Neural cell (in vitro differentiated cells): ENCODE measurements around the gene MYO18A. TPM values are rescaled to one million over a fixed set of nuclear protein-coding genes. Genes with fewer than 3 reads are reported as not detected.

Experiments
- H2AFZ ChIP-seq: fragments of 200-600, 300-800 bp; sonication (generic), shearing (Covaris generic); 2 replicates; pipeline ENCODE4 v1.6.0; 2014; ENCODE audit warnings: low read depth, mild to moderate bottlenecking, antibody characterized with exemption, low read length, moderate library complexity
- H3F3A ChIP-seq: fragments of 200-600 bp; shearing (Covaris generic); 2 replicates; pipeline ENCODE4 v1.6.1; 2016; ENCODE audit warnings: mild to moderate bottlenecking, moderate library complexity, mixed read lengths, antibody characterized with exemption, low read length; ENCODE audit not compliant: insufficient read depth, poor library complexity, severe bottlenecking
- H3K27ac ChIP-seq: fragments of 200-600, 300-800 bp; sonication (generic), shearing (Covaris generic); 2 replicates; pipeline ENCODE4 v1.5.1; 2014; ENCODE audit warnings: mild to moderate bottlenecking, low read length, moderate library complexity
- H3K27me3 ChIP-seq: fragments of 300-800, 200-600 bp; sonication (generic), shearing (Covaris generic); 2 replicates; pipeline ENCODE4 v1.6.0; 2014; ENCODE audit warnings: mild to moderate bottlenecking, low read depth, low read length, moderate library complexity; ENCODE audit not compliant: insufficient read depth
- H3K36me3 ChIP-seq: fragments of 300-800, 200-600 bp; sonication (generic), shearing (Covaris generic); 2 replicates; pipeline ENCODE4 v1.5.1; 2014; ENCODE audit warnings: mild to moderate bottlenecking, antibody characterized with exemption, low read length, moderate library complexity; ENCODE audit not compliant: insufficient read depth
- H3K4me2 ChIP-seq: fragments of 300-800, 200-600 bp; sonication (generic), shearing (Covaris generic); 2 replicates; pipeline ENCODE4 v1.6.0; 2014; ENCODE audit warnings: mild to moderate bottlenecking, low read length
- H3K4me3 ChIP-seq: fragments of 300-800, 200-600 bp; sonication (generic), shearing (Covaris generic); 2 replicates; pipeline ENCODE4 v1.5.1; 2014; ENCODE audit warnings: mild to moderate bottlenecking, low read length, moderate library complexity
- H3K79me2 ChIP-seq: fragments of 200-600 bp; shearing (Covaris generic); replicated peaks from 2 replicates; pipeline ENCODE4 v1.6.0; 2014; ENCODE audit warnings: mild to moderate bottlenecking, low read length, moderate library complexity; ENCODE audit not compliant: insufficient read depth
- H3K9ac ChIP-seq: fragments of 300-800, 200-600 bp; sonication (generic), shearing (Covaris generic); 2 replicates; pipeline ENCODE4 v1.6.1; 2016; ENCODE audit warnings: mild to moderate bottlenecking, low read length, mixed read lengths
- H3K9me2 ChIP-seq: fragments of 200-600 bp; shearing (Covaris generic); 2 replicates; pipeline ENCODE4 v1.6.1; 2016; ENCODE audit warnings: mild to moderate bottlenecking, low read length, mixed read lengths; ENCODE audit not compliant: insufficient read depth
- H3K9me3 ChIP-seq: fragments of 200-600, 300-800 bp; sonication (generic), shearing (Covaris generic); 2 replicates; pipeline ENCODE4 v1.6.1; 2016; ENCODE audit warnings: mild to moderate bottlenecking, mixed run types, low read length, moderate library complexity, mixed read lengths
- H4K20me1 ChIP-seq: fragments of 200-600 bp; shearing (Covaris generic); 2 replicates; pipeline ENCODE4 v1.6.1; 2016; ENCODE audit warnings: mild to moderate bottlenecking, mixed run types; ENCODE audit not compliant: insufficient read depth
- EP300 ChIP-seq: fragments of 450-650 bp; conservative IDR thresholded peaks from 2 replicates; pipeline ENCODE4 v1.6.1; 2014; ENCODE audit warnings: antibody characterized with exemption, mild to moderate bottlenecking, moderate library complexity; ENCODE audit not compliant: poor library complexity, severe bottlenecking
- EZH2 ChIP-seq: fragments of 200-600, 300-800 bp; shearing (Covaris generic), sonication (generic); IDR thresholded peaks from 2 replicates; pipeline ENCODE4 v1.6.1; 2014; ENCODE audit warnings: antibody characterized with exemption, low read length, borderline replicate concordance, mild to moderate bottlenecking; ENCODE audit not compliant: insufficient read depth, poor library complexity, severe bottlenecking
- MXI1 ChIP-seq: fragments of 450-650 bp; conservative IDR thresholded peaks from 2 replicates; pipeline ENCODE4 v1.6.1; 2014; ENCODE audit warnings: antibody characterized with exemption, mild to moderate bottlenecking; ENCODE audit not compliant: poor library complexity, severe bottlenecking
- POLR2AphosphoS5 ChIP-seq: IDR thresholded peaks from 2 replicates; pipeline ENCODE4 v1.6.1; 2012
- RAD21 ChIP-seq: fragments of 450-650 bp; conservative IDR thresholded peaks from 2 replicates; pipeline ENCODE4 v1.6.1; 2014; ENCODE audit warnings: antibody characterized with exemption, mild to moderate bottlenecking, moderate library complexity
- REST ChIP-seq: IDR thresholded peaks from 2 replicates; pipeline ENCODE4 v1.6.1; 2012; ENCODE audit warnings: borderline replicate concordance
- SMC3 ChIP-seq: fragments of 450-650 bp; conservative IDR thresholded peaks from 2 replicates; pipeline ENCODE4 v1.6.1; 2014; ENCODE audit warnings: antibody characterized with exemption, mild to moderate bottlenecking, moderate library complexity; ENCODE audit not compliant: poor library complexity
- TAF1 ChIP-seq: IDR thresholded peaks from 2 replicates; pipeline ENCODE4 v1.6.1; 2012; ENCODE audit warnings: low read depth
- polyA plus RNA-seq: library from polyadenylated mRNA; depleted of rRNA; stranded (reverse); fragments of >200 nt; gene quantifications from 2 replicates; pipeline ENCODE4 v1.2.3, GENCODE V29; 2014
- TF ChIP-seq, protein P1 (sequence below): fragments of 450-650 bp; IDR thresholded peaks from 2 replicates; pipeline ENCODE4 v1.5.1; 2014; ENCODE audit warnings: antibody characterized with exemption, mild to moderate bottlenecking, moderate library complexity; ENCODE audit not compliant: poor library complexity, severe bottlenecking

MYO18A gene
- polyA plus RNA-seq, 1 donor from 2014 or later = 21.6 TPM

GRCh38 chr17:29045026-29045425, 135.2 kb downstream of the MYO18A start:
- Histone ChIP-seq H3K9me3 (no peaks in the 10 kb centered on the region), H3K27ac (no peak overlapping the region), H3F3A (no peaks in the 10 kb centered on the region), H3K4me3 (no peak overlapping the region), H3K4me2 (no peak overlapping the region), H3K36me3 (no peaks in the 10 kb centered on the region), H3K79me2 (no peaks in the 10 kb centered on the region), H3K9me2 (no peaks in the 10 kb centered on the region), H3K27me3 (no peaks in the 10 kb centered on the region), H4K20me1 (no peaks in the 10 kb centered on the region), H3K9ac (no peak overlapping the region), H2AFZ (no peak overlapping the region)
- TF ChIP-seq TAF1 = no peak
- no peak for TF ChIP-seq RAD21
- no peak for TF ChIP-seq EP300
- TF ChIP-seq REST = no peak
- no peak for TF ChIP-seq SMC3
- no peak for TF ChIP-seq POLR2AphosphoS5
- TF ChIP-seq, protein P1, sequence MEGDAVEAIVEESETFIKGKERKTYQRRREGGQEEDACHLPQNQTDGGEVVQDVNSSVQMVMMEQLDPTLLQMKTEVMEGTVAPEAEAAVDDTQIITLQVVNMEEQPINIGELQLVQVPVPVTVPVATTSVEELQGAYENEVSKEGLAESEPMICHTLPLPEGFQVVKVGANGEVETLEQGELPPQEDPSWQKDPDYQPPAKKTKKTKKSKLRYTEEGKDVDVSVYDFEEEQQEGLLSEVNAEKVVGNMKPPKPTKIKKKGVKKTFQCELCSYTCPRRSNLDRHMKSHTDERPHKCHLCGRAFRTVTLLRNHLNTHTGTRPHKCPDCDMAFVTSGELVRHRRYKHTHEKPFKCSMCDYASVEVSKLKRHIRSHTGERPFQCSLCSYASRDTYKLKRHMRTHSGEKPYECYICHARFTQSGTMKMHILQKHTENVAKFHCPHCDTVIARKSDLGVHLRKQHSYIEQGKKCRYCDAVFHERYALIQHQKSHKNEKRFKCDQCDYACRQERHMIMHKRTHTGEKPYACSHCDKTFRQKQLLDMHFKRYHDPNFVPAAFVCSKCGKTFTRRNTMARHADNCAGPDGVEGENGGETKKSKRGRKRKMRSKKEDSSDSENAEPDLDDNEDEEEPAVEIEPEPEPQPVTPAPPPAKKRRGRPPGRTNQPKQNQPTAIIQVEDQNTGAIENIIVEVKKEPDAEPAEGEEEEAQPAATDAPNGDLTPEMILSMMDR = no peak
- TF ChIP-seq MXI1 = no peak
- TF ChIP-seq EZH2 = no peak

- TF ChIP-seq EP300 (no peak), RAD21 (no peak), REST (no peak), POLR2AphosphoS5 (no peak), SMC3 (no peak), TAF1 (no peak), EZH2 (no peak), MXI1 (no peak)
- TF ChIP-seq, protein P1 = no peak
- H3K9ac ChIP-seq = no peak overlapping the region
- H3K4me2 ChIP-seq = no peak overlapping the region
These were observed 136.6 kb downstream of the MYO18A start for GRCh38 chr17:29043539-29044145.

More at GRCh38 chr17:29043539-29044145, 136.6 kb downstream of the MYO18A start:
- Histone ChIP-seq H3F3A (peaks cover 2% of the 10 kb centered on the region), H3K27ac (no peak overlapping the region), H4K20me1 (no peaks in the 10 kb centered on the region), H3K4me3 (no peak overlapping the region), H3K9me2 (no peaks in the 10 kb centered on the region), H3K9me3 (no peaks in the 10 kb centered on the region), H3K27me3 (no peaks in the 10 kb centered on the region), H3K79me2 (no peaks in the 10 kb centered on the region), H2AFZ (no peak overlapping the region), H3K36me3 (no peaks in the 10 kb centered on the region)
